Lower leg skin (tissue), 3 donors: ENCODE data around the gene IRS1.

Experiments
- CTCF ChIP-seq, 3 donors: fragments of 450-650 bp; IDR thresholded peaks; one replicate each; pipeline ENCODE4 v1.5.1; 2016; ENCODE audit warnings: antibody characterized with exemption in 3 of 3, mild to moderate bottlenecking in 3 of 3, moderate library complexity in 2 of 3
- POLR2A ChIP-seq, 2 donors: fragments of 450-650 bp; IDR thresholded peaks; one replicate each; pipeline ENCODE4 v1.6.1; 2016 to 2017; ENCODE audit warnings: antibody characterized with exemption in 2 of 2, mild to moderate bottlenecking in 1 of 2, moderate library complexity in 1 of 2

GRCh38 chr2:226702376-226702775, 97.2 kb downstream of the IRS1 start:
- TF ChIP-seq CTCF (IDR thresholded peaks at IDR 0.05) (no peak), POLR2A (IDR thresholded peaks at IDR 0.05) (no peak)
